Astrocyte (in vitro differentiated cells and primary cell): ENCODE measurements around the gene SPTBN1.

Experiments used
- EZH2 ChIP-seq: IDR thresholded peaks from 2 replicates; pipeline ENCODE4 v1.6.1; 2012; ENCODE audit warnings: mild to moderate bottlenecking, low read length, inconsistent platforms; ENCODE audit not compliant: insufficient read depth
- TF ChIP-seq, protein P1 (sequence below): IDR thresholded peaks from 2 replicates; pipeline ENCODE4 v1.5.1; 2011; ENCODE audit warnings: low read depth, mild to moderate bottlenecking, inconsistent platforms, low read length, moderate library complexity; ENCODE audit not compliant: insufficient read depth

DNA sequence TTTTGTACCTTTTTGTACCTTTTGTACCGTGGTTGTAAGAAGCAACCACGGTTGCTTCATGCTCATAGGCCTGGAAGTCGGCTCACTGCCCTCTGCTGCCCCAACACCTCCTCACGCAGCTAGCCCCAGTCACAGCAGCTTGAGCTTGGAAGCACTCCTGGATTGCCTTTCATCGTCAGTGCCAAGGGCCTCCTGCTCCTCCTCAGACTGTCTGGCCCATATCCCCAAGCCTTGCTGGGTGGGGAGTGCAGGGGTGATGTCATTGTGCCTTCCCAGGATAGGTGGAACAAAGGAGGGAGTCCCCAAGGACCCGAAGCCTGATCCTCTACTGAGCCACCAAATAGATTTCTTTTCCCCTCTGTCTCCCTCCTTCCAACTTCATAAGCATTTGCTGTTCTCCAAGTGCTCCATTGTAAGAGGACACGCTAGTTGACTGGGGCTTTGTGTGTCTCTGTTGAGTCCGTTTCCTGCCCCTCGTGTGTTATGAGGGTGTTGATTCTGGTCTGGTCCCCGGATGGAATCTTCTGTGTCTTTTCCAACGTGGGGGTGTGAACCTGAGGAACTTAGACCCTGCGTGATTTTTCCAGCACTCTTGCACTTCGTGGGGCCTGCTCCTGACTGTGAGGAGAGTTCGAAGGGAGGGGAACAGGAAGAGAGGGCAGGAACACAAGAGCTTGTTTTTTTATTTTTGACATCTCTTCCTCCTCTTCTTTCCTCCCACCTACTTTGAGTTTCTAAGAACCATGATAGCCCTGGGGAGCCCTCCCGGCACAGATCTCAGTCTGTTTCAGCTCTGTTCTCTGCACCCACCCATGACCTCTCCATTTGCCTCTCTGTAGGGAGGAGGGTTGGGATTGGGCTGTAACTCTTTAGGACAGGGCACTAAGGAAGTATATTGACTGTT is 140.1 kb downstream of the SPTBN1 start:
- no peak for TF ChIP-seq EZH2
- TF ChIP-seq, protein P1, sequence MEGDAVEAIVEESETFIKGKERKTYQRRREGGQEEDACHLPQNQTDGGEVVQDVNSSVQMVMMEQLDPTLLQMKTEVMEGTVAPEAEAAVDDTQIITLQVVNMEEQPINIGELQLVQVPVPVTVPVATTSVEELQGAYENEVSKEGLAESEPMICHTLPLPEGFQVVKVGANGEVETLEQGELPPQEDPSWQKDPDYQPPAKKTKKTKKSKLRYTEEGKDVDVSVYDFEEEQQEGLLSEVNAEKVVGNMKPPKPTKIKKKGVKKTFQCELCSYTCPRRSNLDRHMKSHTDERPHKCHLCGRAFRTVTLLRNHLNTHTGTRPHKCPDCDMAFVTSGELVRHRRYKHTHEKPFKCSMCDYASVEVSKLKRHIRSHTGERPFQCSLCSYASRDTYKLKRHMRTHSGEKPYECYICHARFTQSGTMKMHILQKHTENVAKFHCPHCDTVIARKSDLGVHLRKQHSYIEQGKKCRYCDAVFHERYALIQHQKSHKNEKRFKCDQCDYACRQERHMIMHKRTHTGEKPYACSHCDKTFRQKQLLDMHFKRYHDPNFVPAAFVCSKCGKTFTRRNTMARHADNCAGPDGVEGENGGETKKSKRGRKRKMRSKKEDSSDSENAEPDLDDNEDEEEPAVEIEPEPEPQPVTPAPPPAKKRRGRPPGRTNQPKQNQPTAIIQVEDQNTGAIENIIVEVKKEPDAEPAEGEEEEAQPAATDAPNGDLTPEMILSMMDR = no peak
